ENCODE results near the gene LRCH1. TPM values are rescaled to one million over a fixed set of nuclear protein-coding genes. Genes with fewer than 3 reads are reported as not detected.
A peak's percentile ranks its signal among the peaks of the same experiment; 100 is the strongest.

The LRCH1 gene
- total RNA-seq, 4 donors from 2014 or later, result 13.6 to 29.7 (median 18.5) TPM

- Histone ChIP-seq H3K27me3 (no peaks in the 10 kb centered on the region), H3K4me3 (no peak overlapping the region), H3K27ac (no peak overlapping the region), H3K9me3 (no peaks in the 10 kb centered on the region), H3K4me1 (peaks cover 0 to 30% (median 0%) of the 10 kb centered on the region in 4 donors), H3K36me3 (no peaks in the 10 kb centered on the region)
- DNase-seq, result no peak
- TF ChIP-seq CTCF (IDR thresholded peaks at IDR 0.05), result no peak
- TF ChIP-seq POLR2A (IDR thresholded peaks at IDR 0.05), result no peak
Measured at GRCh38 chr13:46572752-46573431, 19.9 kb downstream of the LRCH1 start.

- no peaks in the 10 kb centered on the region for H3K9me3 ChIP-seq
- peaks cover 0 to 42% (median 2%) of the 10 kb centered on the region in 4 donors for H3K4me1 ChIP-seq
- no peak for TF ChIP-seq CTCF (IDR thresholded peaks at IDR 0.05)
- no peak for TF ChIP-seq POLR2A (IDR thresholded peaks at IDR 0.05)
- H3K27me3 ChIP-seq, result no peaks in the 10 kb centered on the region
- no peaks in the 10 kb centered on the region for H3K36me3 ChIP-seq
- H3K27ac ChIP-seq, result peak overlapping the region in 1 of 4 donors; percentile 4
- DNase-seq, result no peak
- no peak overlapping the region for H3K4me3 ChIP-seq
Measured at GRCh38 chr13:46575301-46575771, 22.4 kb downstream of the LRCH1 start.

- Histone ChIP-seq H3K4me3 (no peak overlapping the region), H3K27ac (no peak overlapping the region), H3K9me3 (no peaks in the 10 kb centered on the region), H3K4me1 (peaks cover 0 to 42% (median 2%) of the 10 kb centered on the region in 4 donors), H3K36me3 (no peaks in the 10 kb centered on the region), H3K27me3 (no peaks in the 10 kb centered on the region)
- TF ChIP-seq POLR2A (IDR thresholded peaks at IDR 0.05), result no peak
- no peak for TF ChIP-seq CTCF (IDR thresholded peaks at IDR 0.05)
- DNase-seq, result no peak
Measured at GRCh38 chr13:46575818-46576221, 22.9 kb downstream of the LRCH1 start.

GRCh38 chr13:46576762-46577161 lies 23.8 kb downstream of the LRCH1 start:
- no peak for DNase-seq
- no peaks in the 10 kb centered on the region for H3K9me3 ChIP-seq
- H3K27me3 ChIP-seq, result no peaks in the 10 kb centered on the region
- no peak overlapping the region for H3K4me3 ChIP-seq
- H3K36me3 ChIP-seq, result no peaks in the 10 kb centered on the region
- TF ChIP-seq CTCF (IDR thresholded peaks at IDR 0.05) (no peak), POLR2A (IDR thresholded peaks at IDR 0.05) (no peak)
- peak overlapping the region in 1 of 4 donors; percentile 11 for H3K27ac ChIP-seq
- peaks cover 0 to 35% (median 2%) of the 10 kb centered on the region in 4 donors for H3K4me1 ChIP-seq

- DNase-seq, result no peak
- Histone ChIP-seq H3K4me1 (peaks cover 0 to 29% (median 2%) of the 10 kb centered on the region in 4 donors), H3K36me3 (no peaks in the 10 kb centered on the region), H3K27ac (peak overlapping the region in 1 of 4 donors; percentile 50), H3K4me3 (no peak overlapping the region), H3K9me3 (no peaks in the 10 kb centered on the region), H3K27me3 (no peaks in the 10 kb centered on the region)
- TF ChIP-seq POLR2A (IDR thresholded peaks at IDR 0.05) (no peak), CTCF (IDR thresholded peaks at IDR 0.05) (no peak)
Measured at GRCh38 chr13:46577696-46578589, 25.0 kb downstream of the LRCH1 start.
